Endothelial cell of umbilical vein (primary cell): ENCODE measurements around the gene GPR42. TPM values are rescaled to one million over a fixed set of nuclear protein-coding genes. Genes with fewer than 3 reads are reported as not detected.

ENCODE experiments used
- BruUV-seq: library from RNA; stranded (reverse); fragments of 400-500 nt; replicated peaks from 2 replicates; lab custom pipeline; 2021; lab: Mats Ljungman, UMichigan
- CTCF ChIA-PET: fragments of 300-600, 350-600 bp; sonication (Branson Sonifier 250); formaldehyde crosslinking; loops from one replicate; lab custom pipeline; 2021; ENCODE audit warnings: antibody characterized with exemption, inconsistent platforms; lab: Charles Lee
- POLR2A ChIA-PET: fragments of 300-600, 350-600 bp; sonication (Branson Sonifier 250); formaldehyde crosslinking; loops from one replicate; lab custom pipeline; 2021; ENCODE audit warnings: antibody characterized with exemption, inconsistent platforms; lab: Charles Lee
- DNase-seq: peaks from one replicate; pipeline ENCODE4 v3.0.0-alpha.2; 2011; ENCODE audit warnings: low read depth, low spot score
- FAIRE-seq: peaks from 2 replicates; lab custom pipeline; 2011; peaks lifted over from hg19 to GRCh38; lab: Jason Lieb, UNC
- H2AFZ ChIP-seq: 2 replicates; pipeline ENCODE4 v1.6.0; 2012; ENCODE audit warnings: low read depth, low read length, control low read depth, inconsistent platforms
- H3K27ac ChIP-seq: 2 replicates; pipeline ENCODE4 v1.5.1; 2011; ENCODE audit warnings: low read depth, mild to moderate bottlenecking, control low read depth, low read length, moderate library complexity; ENCODE audit not compliant: insufficient read depth
- H3K27me3 ChIP-seq, 2 experiments: 2 replicates each; pipeline versions ENCODE4 v1.6.0 to v1.6.1; 2011; ENCODE audit warnings: low read length in 2 of 2, mixed read lengths in 1 of 2; ENCODE audit not compliant: control insufficient read depth in 2 of 2, insufficient read depth in 2 of 2
- H3K36me3 ChIP-seq, 2 experiments: 2 replicates in 1 of 2; 3 replicates in 1 of 2; pipeline ENCODE4 v1.5.1; 2011; ENCODE audit warnings: low read length in 2 of 2, mild to moderate bottlenecking in 1 of 2, moderate library complexity in 1 of 2; ENCODE audit not compliant: control insufficient read depth in 2 of 2, insufficient read depth in 2 of 2; ENCODE audit errors: extremely low read depth in 1 of 2
- H3K4me1 ChIP-seq: 3 replicates; pipeline ENCODE4 v1.5.1; 2011; ENCODE audit warnings: mild to moderate bottlenecking, low read length; ENCODE audit not compliant: control insufficient read depth, insufficient read depth; ENCODE audit errors: extremely low read depth
- H3K4me2 ChIP-seq: 2 replicates; pipeline ENCODE4 v1.6.1; 2011; ENCODE audit warnings: low read length, control low read depth, mixed read lengths; ENCODE audit not compliant: insufficient read depth
- H3K4me3 ChIP-seq, 3 experiments: fragments of 200-600 bp in 1 of 3; sonication (generic), shearing (Covaris generic) in 1 of 3; replicated peaks in 1 of 3; 2 replicates each; pipeline ENCODE4 v1.5.1; 2011 to 2016; ENCODE audit warnings: control low read depth in 3 of 3, low read length in 3 of 3, mild to moderate bottlenecking in 2 of 3, inconsistent platforms in 1 of 3, low read depth in 1 of 3, moderate library complexity in 1 of 3; ENCODE audit not compliant: insufficient read depth in 1 of 3
- H3K79me2 ChIP-seq: 2 replicates; pipeline ENCODE4 v1.6.0; 2012; ENCODE audit warnings: low read length, inconsistent platforms; ENCODE audit not compliant: control insufficient read depth, insufficient read depth
- H3K9ac ChIP-seq: replicated peaks from 2 replicates; pipeline ENCODE3; 2011; ENCODE audit warnings: low read length, control low read depth; ENCODE audit not compliant: insufficient read depth; ENCODE audit errors: extremely low read depth
- H3K9me1 ChIP-seq: replicated peaks from 3 replicates; pipeline ENCODE4 v1.6.0; 2011; ENCODE audit warnings: mild to moderate bottlenecking, low read length; ENCODE audit not compliant: control insufficient read depth, insufficient read depth; ENCODE audit errors: extremely low read depth
- H3K9me3 ChIP-seq: replicated peaks from 2 replicates; pipeline ENCODE4 v1.5.1; 2012; ENCODE audit warnings: low read length, inconsistent platforms; ENCODE audit not compliant: control insufficient read depth, insufficient read depth
- H4K20me1 ChIP-seq: replicated peaks from 2 replicates; pipeline ENCODE3; 2011; ENCODE audit warnings: mild to moderate bottlenecking, low read length; ENCODE audit not compliant: control insufficient read depth, insufficient read depth; ENCODE audit errors: extremely low read depth
- EZH2 ChIP-seq: IDR thresholded peaks from 2 replicates; pipeline ENCODE4 v1.6.1; 2012; ENCODE audit warnings: borderline replicate concordance, low read depth, mild to moderate bottlenecking, moderate library complexity, low read length, inconsistent platforms; ENCODE audit not compliant: severe bottlenecking
- FOS ChIP-seq: IDR thresholded peaks from 2 replicates; pipeline ENCODE4 v1.6.1; 2011; ENCODE audit warnings: mild to moderate bottlenecking, low read length, moderate library complexity, borderline replicate concordance; ENCODE audit not compliant: insufficient read depth
- GATA2 ChIP-seq: IDR thresholded peaks from 2 replicates; pipeline ENCODE4 v1.7.0; 2011; ENCODE audit warnings: low read depth, mild to moderate bottlenecking, moderate library complexity, mixed read lengths, low read length; ENCODE audit not compliant: insufficient read length, insufficient read depth
- JUN ChIP-seq: IDR thresholded peaks from 2 replicates; pipeline ENCODE4 v1.6.1; 2011; ENCODE audit warnings: borderline replicate concordance, low read depth; ENCODE audit not compliant: insufficient read length, insufficient read depth
- MYC ChIP-seq: IDR thresholded peaks from one replicate; pipeline ENCODE4 v1.6.1; 2011; ENCODE audit warnings: mild to moderate bottlenecking, low read depth, low read length
- POLR2A ChIP-seq: IDR thresholded peaks from 2 replicates; pipeline ENCODE4 v1.6.1; 2012; ENCODE audit warnings: low read depth, mild to moderate bottlenecking, control low read depth, low read length
- POLR2AphosphoS5 ChIP-seq: IDR thresholded peaks from 2 replicates; pipeline ENCODE4 v1.6.1; 2012; ENCODE audit warnings: low read depth, mild to moderate bottlenecking, control low read depth, low read length, moderate library complexity; ENCODE audit not compliant: insufficient read depth
- dilution Hi-C: fragments of 300-500 bp; cut with MboI; formaldehyde crosslinking; loops from one replicate; pipeline ENCODE4 v1.15.0; 2019; ENCODE audit warnings: low sequenced_read_pairs; ENCODE audit not compliant: extremely low pct_ligation_motif_present
- intact Hi-C: fragments of 100-400 bp; cut with micrococcal nuclease; formaldehyde crosslinking; loops from one replicate; pipeline ENCODE4 v1.10.0; 2022
- polyA plus RNA-seq, 4 experiments: library from polyadenylated mRNA; depleted of rRNA in 3 of 4; stranded (reverse) in 3 of 4; unstranded in 1 of 4; fragments of >200 nt; gene quantifications; 2 replicates each; pipeline versions ENCODE4 v1.2.1 to v1.2.3, GENCODE V29; 2011 to 2012; ENCODE audit warnings: missing spikeins in 1 of 4
- total RNA-seq: library from RNA; stranded (reverse); gene quantifications from 2 replicates; pipeline ENCODE4 v1.2.3, GENCODE V29; 2021
- TF ChIP-seq, protein P1 (sequence below), 2 donors: IDR thresholded peaks; 1 replicate in 1 of 2; 2 replicates in 1 of 2; pipeline ENCODE4 v1.5.1; 2011; ENCODE audit warnings: low read length in 2 of 2, mild to moderate bottlenecking in 2 of 2, moderate library complexity in 2 of 2, control low read depth in 1 of 2, inconsistent platforms in 1 of 2, low read depth in 1 of 2; ENCODE audit not compliant: insufficient read depth in 1 of 2; ENCODE audit errors: extremely low read depth in 1 of 2

The GPR42 gene
- total and polyA plus RNA-seq, 2 donors (not counting 3 experiments of a cell fraction or from before 2014, with no cell fraction given): not detected

DNA sequence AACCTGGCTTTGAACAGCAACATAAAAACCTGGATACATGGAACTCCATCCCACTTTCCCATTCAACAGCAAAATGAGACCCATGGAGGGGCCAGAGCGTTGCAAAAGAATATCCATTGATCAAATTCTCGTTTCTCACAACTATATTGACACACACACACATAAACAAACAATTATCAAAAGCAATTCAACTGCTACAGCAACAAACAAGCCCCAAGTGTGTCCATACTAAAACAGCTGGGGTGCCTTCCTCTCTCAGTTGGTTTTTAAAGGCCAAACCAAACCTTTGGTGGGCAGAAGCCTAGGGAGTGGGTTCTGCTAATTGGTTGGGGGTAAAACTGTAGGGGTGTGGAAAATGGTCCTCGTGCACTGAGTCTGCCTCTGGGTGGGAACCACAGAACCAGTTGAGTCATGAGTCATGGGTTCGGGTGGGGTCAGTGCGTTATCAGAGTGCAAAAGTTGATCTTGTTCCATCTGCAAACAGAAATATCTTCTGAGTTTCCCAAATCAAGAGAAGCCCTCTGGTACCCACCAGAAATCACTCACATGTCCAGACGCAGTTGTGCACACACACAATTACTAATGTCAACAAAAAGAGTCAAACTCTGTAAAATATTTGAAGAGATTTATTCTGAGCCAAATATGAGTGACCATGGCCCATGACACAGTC, 18.5 kb downstream of the GPR42 start:
- no peaks in the 10 kb centered on the region for H3K9me1 ChIP-seq
- no peaks in the 10 kb centered on the region for H3K9me3 ChIP-seq
- no peaks in the 10 kb centered on the region for H3K27me3 ChIP-seq
- H3K4me1 ChIP-seq: no peaks in the 10 kb centered on the region
- ChIA-PET POLR2A (no interaction called here), CTCF (no interaction called here)
- no peaks in the 10 kb centered on the region for H3K79me2 ChIP-seq
- BruUV-seq: no TSS peak
- DNase-seq: no peak
- no peak overlapping the region for H3K4me2 ChIP-seq
- no peak overlapping the region for H2AFZ ChIP-seq
- H3K27ac ChIP-seq: no peak overlapping the region
- H3K4me3 ChIP-seq: no peak overlapping the region
- H4K20me1 ChIP-seq: no peaks in the 10 kb centered on the region
- no peak for TF ChIP-seq POLR2A
- intact Hi-C loops (no loop called here), dilution Hi-C loops (no loop called here)
- H3K9ac ChIP-seq: no peak overlapping the region
- no peak for FAIRE-seq
- no peaks in the 10 kb centered on the region for H3K36me3 ChIP-seq

DNA sequence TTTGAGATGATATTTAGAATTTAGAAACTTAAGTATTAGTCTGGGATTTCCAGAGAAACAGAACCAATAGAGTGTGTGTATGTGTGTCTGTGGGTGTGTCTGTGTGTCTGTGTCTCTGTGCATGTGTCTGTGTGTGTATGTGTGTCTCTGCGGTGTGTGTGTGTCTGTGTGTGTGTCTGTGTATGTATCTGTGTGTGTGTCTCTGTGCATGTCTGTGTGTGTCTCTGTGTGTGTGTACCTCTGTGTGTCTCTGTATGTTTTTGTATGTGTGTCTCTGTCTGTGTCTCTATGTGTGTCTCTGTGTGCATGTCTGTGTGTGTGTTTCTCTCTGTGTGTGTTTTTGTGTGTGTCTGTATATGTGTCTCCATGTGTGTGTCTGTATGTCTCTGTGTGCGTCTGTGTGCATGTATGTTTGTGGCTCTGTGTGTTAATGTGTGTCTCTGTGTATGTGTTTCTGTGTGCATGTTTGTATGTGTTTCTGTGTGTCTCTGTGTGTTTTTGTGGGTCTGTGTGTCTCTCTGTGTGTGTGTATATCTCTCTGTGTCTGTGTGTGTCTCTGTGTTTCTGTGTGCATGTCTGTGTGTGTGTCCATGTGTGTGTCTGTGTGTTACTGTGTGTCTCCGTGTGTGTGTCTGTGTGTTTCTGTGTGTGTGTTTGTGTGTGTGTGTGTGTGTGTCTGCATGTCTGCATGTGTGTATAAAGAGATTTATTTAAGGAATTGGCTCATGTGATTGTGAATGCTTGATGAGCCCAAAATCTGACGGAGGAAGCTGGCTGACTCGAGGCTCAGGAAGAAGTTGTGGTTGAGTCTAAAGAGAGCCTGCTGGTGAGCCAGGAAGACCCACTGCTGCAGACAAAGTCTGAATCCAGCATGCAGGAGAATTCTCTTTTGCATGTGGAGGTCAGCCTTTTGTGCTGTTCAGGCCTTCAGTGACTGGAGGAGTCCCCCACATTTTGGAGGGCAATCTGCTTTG, 22.2 kb downstream of the GPR42 start:
- ChIA-PET POLR2A (no interaction called here), CTCF (no interaction called here)
- Histone ChIP-seq H3K27ac (no peak overlapping the region), H2AFZ (no peak overlapping the region), H3K36me3 (no peaks in the 10 kb centered on the region), H3K4me3 (no peak overlapping the region), H3K9ac (no peak overlapping the region), H3K27me3 (peaks cover 0 to 2% of the 10 kb centered on the region in 2 experiments), H3K9me1 (no peaks in the 10 kb centered on the region), H3K4me2 (no peak overlapping the region), H3K4me1 (no peaks in the 10 kb centered on the region), H3K79me2 (no peaks in the 10 kb centered on the region), H4K20me1 (no peaks in the 10 kb centered on the region), H3K9me3 (no peaks in the 10 kb centered on the region)
- dilution Hi-C loops (no loop called here), intact Hi-C loops (no loop called here)
- DNase-seq (no peak), FAIRE-seq (no peak)
- BruUV-seq: no TSS peak
- TF ChIP-seq POLR2AphosphoS5: no peak
- TF ChIP-seq FOS: no peak
- TF ChIP-seq MYC: no peak
- no peak for TF ChIP-seq EZH2
- no peak for TF ChIP-seq POLR2A
- TF ChIP-seq, protein P1, sequence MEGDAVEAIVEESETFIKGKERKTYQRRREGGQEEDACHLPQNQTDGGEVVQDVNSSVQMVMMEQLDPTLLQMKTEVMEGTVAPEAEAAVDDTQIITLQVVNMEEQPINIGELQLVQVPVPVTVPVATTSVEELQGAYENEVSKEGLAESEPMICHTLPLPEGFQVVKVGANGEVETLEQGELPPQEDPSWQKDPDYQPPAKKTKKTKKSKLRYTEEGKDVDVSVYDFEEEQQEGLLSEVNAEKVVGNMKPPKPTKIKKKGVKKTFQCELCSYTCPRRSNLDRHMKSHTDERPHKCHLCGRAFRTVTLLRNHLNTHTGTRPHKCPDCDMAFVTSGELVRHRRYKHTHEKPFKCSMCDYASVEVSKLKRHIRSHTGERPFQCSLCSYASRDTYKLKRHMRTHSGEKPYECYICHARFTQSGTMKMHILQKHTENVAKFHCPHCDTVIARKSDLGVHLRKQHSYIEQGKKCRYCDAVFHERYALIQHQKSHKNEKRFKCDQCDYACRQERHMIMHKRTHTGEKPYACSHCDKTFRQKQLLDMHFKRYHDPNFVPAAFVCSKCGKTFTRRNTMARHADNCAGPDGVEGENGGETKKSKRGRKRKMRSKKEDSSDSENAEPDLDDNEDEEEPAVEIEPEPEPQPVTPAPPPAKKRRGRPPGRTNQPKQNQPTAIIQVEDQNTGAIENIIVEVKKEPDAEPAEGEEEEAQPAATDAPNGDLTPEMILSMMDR (IDR thresholded peaks at IDR 0.05; ENCODE audit: extremely low read depth in 1 of 2, insufficient read depth in 1 of 2, low read depth in 1 of 2, low read length in 2 of 2): no peak
- no peak for TF ChIP-seq GATA2
- no peak for TF ChIP-seq JUN
